GM19043 (cell line): ENCODE measurements around the gene PUS1.
"Not testable (repeated sequence)": the region's sequence is repeated elsewhere in the genome, so short reads cannot be mapped to it uniquely, and the experiment has no call there.

Source experiments
- ATAC-seq: cut with Tn5 transposase; IDR thresholded peaks from one replicate; pipeline ENCODE4 v1.9.1; 2021; ENCODE audit warnings: low read depth; ENCODE audit not compliant: unreplicated experiment

Gene PUS1

DNA sequence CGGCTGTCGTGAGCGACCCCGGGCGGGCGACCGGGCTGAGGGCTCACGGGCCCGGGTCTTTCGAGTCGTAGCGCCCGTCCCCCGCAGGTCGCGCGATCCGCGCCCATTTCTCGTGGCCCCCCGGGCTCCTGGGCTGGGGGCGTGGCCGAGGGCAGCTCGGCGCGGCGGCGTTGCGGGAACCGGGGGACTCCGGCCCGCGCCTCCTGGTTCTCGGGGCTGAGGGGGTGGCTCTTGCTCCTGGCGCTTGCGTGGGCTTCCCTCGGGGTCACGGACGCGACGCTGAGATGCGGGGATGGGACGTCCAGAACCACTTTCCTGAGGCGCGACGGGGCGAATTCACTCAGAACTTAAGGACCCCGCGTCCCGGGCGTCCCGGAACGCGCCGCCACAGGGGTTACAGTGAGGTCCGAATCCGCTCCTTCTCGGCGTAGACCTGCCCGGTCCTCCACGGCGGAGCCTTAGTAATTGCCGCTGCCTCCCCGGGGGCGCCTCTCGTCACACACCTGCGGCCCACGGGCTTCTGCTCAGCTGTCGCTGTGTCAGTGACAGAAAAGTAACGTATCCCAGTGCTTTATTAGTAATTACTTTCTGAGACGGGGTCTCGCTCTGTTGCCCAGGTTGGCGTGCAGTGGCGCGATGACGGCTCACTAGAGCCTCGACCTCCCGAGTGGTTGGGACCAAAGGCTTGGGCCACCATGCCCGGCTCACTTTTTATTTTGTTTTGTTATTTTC is 21.3 kb downstream of the PUS1 start:
- ATAC-seq, result peak; percentile 27

DNA sequence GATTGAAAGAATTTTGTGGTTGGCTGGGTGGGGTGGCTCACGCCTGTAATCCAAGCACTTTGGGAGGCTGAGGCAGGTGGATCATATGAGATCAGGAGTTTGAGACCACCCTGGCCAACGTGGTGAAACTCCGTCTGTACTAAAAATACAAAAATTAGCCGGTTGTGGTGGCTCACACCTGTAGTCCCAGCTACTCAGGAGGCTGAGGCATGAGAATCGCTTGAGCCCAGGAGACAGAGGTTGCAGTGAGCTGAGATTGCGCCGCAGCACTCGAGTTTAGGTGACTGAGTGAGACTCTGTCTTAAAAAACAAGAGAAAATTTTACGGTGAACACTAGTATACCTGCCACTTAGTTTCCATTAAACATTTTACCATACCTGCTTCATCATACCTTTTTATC is 24.7 kb downstream of the PUS1 start:
- ATAC-seq, result not testable (repeated sequence)

DNA sequence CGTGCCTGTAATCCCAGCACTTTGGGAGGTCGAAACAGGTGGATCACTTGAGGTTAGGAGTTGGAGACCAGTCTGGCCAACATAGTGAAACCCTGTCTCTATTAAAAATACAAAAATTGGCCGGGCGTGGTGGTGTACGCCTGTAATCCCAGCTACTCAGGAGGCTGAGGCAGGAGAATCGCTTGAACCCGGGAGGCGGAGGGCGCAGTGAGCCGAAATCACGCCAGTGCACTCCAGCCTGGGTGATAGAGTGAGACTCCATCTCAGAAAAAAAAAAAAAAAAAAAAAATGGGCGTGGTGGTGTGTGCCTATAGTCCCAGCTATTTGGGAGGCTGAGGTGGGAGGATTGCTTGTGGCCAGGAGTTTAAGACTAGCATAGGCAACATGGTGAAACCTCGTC is 25.4 kb downstream of the PUS1 start:
- not testable (repeated sequence) for ATAC-seq

DNA sequence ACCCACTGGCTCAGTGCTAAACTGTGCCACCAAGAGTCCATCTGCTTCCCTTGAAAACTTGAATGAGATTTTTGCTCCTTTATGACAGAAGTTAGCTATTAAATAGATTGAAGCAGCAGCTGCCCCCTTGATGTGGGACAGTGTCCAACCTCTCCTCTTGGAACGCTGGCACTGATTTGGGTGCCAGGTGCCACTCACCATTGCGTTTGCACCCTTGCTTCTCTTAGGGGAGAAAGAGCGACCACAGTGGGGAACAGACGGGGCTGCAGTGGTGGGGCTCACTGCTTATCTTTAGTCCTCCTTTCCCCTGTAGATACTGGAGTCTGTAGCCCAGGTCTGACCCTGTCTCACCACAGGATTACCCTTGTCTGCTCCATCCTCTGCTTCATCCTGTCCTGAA is 30.0 kb downstream of the PUS1 start:
- no peak for ATAC-seq

DNA sequence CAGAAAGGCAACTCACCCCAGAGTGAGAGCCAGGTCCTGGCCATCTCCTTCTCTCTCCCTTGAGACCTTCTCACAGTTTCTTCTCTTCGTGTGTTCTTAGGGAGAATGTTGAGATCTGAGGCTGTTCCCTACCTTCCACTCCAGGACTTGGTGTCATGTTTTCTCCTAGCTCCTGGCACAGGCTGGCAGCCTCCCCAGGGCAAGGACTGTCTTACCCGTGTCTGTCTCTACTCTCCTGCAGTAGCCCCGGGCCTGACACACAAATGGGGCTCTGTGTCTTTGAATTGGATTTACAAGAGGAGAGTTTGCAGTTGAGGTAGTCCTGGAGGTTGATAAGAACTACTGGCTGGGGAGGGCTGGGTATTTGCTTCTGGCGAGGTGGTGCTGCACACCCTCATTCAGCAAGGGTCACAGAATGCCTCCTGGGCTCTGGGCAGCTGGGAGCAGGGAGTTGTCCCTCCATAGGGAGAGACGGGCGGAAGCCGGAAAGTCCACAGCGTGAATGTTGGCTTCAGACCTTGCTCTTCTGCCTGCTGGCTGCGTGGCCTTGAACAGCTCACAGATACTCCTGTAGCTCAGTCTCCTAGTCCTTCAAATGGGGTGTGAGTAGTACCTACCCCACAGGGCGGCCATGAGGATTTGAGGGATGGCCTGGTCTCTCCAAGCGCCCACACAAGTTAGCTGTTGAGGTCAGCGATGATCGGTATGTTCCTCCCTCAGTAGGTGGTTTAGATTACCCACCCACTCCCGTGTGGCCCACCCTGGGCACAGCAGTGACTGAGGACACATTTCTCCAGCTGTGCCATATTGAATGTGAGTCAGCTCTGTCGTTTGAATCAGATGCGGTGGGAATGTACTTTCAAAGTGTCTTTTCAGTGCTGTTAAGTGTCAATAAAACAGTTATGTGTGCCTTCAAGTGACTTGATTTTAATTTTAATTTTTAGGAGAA is 30.8 kb downstream of the PUS1 start:
- no peak for ATAC-seq

DNA sequence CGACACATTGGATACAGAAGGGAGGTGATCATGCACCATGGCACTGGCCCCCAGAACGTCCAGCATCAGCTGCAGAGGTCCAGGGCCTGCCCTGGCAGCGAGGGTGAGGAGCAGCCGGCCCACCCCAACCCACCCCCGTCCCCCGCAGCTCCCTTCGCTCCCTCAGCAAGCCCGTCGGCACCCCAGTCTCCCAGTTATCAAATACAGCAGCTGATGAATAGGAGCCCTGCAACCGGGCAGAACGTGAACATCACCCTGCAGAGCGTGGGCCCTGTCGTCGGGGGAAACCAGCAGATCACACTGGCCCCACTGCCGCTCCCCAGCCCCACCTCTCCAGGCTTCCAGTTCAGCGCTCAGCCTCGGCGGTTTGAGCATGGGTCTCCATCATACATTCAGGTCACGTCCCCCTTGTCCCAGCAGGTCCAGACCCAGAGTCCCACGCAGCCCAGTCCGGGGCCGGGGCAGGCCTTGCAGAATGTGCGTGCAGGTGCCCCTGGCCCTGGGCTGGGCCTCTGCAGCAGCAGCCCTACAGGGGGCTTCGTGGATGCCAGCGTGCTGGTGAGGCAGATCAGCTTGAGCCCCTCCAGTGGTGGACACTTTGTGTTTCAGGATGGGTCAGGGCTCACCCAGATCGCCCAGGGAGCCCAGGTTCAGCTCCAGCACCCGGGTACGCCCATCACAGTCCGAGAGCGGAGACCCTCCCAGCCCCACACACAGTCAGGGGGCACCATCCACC is 31.7 kb downstream of the PUS1 start:
- ATAC-seq, result not testable (repeated sequence)

DNA sequence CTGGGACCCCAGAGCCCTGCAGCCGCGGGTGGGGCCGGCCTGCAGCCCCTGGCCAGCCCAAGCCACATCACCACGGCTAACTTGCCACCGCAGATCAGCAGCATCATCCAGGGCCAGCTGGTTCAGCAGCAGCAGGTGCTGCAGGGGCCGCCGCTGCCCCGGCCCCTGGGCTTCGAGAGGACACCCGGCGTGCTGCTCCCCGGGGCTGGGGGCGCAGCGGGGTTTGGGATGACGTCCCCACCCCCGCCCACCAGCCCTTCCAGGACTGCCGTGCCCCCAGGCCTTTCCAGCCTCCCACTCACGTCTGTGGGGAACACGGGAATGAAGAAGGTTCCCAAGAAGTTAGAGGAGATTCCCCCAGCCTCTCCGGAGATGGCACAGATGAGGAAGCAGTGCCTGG is 32.3 kb downstream of the PUS1 start:
- ATAC-seq, result not testable (repeated sequence)

DNA sequence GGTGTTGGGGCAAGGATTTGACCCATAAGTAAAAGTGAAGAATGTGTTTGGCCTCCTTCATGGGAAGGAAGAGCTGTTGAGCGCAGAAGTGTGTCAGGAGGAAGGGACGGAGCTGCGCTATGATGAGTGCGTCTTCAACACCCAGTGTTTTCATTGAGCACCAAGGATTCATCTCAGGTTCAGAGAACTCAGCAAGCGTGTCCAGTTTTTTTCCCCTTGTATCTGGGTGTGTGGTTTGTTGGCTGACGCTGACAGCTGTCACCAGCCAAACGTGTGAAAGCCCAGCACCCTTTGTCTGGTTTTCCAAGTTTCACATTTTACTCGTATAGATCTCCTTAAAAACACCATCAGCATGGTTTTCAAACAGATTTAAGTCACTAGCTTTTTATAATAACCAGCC is 33.0 kb downstream of the PUS1 start:
- ATAC-seq, result no peak

DNA sequence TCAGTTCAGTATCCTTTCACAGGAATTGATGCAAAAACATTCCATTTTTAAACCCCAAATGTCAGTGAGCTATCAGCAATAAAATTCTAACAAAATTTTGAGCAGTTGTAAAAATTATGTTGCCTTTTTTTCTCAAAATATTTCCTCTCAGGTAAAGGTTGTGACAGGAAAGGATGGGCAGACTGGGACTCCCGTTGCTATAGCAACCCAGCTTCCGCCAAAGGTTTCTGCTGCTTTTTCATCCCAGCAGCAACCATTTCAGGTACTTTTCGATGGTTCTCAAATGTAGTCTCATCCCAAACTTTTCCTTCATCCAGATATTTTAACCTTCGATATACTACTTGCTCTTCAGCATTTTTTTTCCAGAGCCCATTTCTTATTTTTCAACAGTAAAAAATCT is 34.3 kb downstream of the PUS1 start:
- no peak for ATAC-seq

DNA sequence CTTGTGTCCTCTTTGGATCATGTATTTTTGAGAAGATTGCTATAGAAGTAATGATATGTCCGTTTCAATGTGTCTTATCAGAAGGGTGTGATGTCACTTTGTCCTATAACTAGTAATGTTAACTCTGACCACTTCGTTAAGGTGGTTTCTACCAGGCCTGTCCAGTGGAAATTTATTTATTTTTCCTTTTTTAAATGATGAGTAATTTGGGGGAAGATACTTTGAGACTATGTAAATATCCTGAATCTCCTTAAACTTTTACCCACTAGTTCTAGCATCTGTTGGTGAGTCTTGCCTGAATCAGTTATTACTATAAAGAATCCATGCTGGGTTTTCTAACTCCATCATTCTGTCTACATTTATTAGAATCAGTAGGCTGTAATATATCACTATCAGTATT is 36.0 kb downstream of the PUS1 start:
- ATAC-seq, result no peak

DNA sequence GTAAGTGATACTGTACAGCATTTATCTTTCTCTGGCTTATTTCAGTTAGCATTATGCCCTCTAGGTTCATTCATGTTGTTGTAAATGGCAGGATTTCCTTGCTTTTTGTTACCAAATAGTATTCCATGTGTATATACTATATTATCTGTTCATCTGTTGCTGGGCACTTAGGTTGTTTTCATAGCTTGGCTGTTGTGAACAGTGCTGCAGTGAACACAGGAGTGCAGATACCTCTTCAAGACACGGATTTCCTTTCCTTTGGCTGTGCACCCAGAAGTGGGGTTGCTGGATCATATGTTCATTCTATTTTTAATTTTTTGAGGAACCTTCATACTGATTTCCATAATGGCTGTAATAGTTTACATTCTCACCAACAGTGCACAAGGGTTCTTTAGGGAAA is 42.1 kb downstream of the PUS1 start:
- no peak for ATAC-seq

DNA sequence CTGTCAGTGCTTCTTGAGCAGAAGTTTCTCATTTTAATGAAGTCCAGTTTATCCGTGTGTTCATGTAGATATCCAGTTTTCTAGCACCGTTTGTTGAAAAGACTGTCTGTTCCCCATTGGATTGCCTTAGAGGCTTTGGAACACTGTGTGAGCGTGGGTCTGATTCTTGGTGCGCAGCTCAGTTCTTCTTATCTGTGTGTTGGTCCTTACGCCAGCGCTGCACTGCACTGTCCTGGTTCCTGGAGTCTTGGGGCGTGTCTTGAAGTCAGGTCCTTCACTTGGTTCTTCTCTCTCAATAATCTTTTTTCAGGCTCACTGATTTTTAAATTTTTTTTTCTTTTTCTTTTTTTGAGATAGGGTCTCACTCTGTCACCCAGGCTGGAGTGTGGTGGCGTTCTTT is 46.2 kb downstream of the PUS1 start:
- ATAC-seq, result no peak

DNA sequence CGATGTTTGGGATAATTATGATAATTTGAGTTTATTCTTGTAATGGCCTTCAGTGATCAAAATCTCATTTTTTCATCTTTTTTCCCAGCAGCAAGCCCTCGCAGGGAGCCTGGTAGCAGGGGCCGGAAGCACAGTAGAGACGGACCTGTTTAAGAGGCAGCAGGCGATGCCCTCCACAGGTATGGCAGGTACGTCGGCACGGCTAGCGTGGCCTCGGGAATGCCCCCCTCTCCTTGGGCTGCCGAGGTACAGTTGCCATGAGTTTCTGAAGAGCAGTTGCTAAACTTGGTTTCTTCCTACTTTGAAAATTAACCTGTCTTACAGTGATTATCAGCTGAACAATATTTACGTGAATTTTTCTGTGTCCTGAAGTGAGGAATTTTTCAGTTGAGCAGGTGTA is 50.5 kb downstream of the PUS1 start:
- no peak for ATAC-seq

DNA sequence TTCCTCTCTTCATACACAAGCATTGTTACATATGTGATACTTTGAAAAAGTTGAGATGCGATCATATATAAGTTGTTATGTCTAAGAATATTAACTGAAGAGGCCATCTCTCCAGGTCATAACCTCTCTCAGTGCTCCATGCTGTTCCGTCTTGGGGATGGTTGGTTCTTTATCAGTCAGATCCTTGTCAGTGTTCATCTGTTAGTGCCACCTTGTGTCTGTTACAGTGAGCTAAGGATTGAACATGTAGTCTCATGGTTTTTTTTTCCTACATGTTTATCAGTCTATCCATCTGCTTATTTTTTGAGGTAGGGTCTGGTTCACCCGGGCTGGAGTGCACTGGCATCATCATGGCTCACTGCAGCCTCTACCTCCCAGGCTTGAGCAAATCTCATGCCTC is 51.2 kb downstream of the PUS1 start:
- no peak for ATAC-seq

DNA sequence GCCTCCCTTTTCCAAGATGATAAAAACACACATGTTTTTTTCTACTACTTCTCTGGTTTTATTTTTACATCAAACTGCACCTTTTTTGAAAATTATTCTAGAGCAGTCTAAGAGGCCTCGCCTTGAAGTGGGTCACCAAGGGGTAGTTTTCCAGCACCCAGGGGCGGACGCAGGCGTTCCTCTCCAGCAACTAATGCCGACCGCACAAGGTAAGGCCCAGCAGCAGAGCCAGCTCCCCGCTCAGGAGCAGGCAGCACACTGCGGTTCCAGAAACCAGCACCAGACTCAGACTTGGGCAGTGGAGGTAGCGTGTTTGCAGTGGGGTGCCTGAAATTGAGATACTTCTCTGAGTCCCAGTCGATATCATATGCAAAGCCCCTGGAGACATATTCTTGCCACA is 52.3 kb downstream of the PUS1 start:
- ATAC-seq, result no peak

DNA sequence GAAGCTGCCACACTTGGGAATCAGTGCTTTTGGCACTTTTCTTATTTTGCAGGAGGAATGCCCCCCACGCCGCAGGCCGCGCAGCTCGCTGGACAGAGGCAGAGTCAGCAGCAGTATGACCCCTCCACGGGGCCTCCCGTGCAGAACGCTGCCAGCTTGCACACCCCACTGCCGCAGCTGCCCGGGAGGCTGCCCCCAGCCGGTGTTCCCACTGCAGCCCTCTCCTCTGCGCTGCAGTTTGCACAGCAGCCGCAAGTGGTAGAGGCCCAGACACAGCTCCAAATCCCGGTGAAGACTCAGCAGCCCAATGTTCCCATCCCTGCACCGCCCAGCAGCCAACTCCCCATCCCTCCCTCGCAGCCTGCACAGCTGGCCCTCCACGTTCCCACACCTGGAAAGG is 53.0 kb downstream of the PUS1 start:
- no peak for ATAC-seq

DNA sequence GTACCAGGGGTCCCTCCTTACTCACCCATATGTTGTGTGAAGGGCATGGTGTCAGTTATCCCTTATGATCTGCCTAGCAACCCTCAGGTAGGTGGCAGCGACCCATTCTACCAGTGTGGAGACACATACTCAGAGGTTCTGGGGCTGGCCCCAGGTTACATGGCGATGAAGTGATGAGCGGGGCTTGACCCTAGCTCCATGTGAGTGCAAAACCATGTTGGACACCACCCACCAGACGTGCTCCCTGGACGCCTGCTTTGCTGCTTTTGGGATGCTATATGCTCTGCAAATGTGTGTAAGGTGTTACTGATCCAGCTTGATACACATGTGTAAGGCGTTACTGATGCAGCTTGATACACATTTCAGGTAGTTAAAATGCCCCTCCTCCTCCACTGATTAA is 54.0 kb downstream of the PUS1 start:
- no peak for ATAC-seq

DNA sequence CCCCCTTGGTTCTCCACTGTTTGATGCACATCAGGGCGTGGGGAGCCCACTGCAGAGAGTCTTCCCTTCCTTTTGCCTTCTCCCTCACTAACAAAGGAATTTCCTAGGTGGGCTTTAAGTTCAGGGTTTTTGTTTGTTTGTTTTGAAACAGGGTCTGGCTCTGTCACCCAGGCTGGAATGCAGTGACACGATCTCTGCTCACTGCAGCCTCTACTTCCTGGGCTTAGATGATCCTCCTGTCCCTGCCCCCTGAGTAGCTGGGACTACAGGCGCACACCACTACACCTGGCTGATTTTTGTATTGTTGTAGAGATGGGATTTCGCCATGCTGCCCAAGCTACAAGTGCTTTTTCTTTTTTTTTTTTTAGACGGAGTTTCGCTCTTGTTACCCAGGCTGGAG is 54.5 kb downstream of the PUS1 start:
- ATAC-seq, result no peak

DNA sequence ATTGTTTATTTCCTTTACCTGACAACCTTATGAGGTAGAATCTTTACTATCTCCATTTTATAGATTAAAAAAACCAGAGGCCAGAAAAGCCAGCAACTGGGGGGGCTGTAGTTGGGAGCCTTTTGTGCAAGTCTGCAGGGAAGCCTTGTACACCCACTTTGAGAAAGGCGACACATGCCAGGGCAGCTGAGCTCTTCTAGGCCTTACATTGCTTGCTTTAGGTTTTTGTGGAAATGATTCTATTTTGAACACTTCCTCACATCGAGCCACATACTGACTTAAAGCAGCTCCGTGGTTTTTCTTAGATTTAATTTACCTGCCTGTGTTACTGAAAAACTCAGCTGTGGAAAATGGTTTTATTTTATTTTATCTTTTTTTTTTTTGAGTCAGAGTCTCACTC is 55.3 kb downstream of the PUS1 start:
- no peak for ATAC-seq

DNA sequence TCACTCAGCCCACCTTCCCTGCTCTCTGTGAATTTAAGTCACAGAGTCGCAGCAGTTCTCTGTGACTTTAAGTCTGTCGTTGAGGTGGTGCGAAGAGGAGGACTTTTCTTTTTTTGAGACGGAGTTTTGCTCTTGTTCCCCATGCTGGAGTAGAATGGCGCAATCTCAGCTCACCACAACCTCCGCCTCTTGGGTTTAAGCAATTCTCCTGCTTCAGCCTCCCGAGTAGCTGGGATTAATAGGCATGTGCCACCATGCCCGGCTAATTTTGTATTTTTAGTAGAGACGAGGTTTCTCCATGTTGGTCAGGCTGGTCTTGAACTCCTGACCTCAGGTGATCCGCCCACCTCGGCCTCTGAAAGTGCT is 56.4 kb downstream of the PUS1 start:
- not testable (repeated sequence) for ATAC-seq

DNA sequence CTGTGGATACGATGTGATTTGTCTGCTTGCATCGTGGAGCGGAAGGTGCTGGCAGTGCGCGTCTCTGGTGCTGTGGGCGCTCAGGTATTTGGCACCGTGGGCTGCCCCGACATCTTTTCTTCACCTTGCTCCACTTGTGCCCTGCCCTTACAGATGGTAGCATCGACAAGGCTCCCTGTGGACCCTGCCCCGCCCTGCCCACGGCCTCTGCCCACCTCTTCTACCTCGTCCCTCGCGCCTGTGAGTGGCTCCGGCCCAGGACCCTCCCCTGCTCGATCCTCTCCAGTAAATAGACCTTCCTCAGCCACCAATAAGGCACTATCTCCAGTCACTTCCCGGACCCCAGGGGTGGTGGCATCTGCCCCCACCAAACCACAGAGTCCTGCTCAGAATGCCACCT is 57.3 kb downstream of the PUS1 start:
- no peak for ATAC-seq
